Renal cortex interstitium (tissue), 11 donors: ENCODE data around the gene SERHL2. TPM values are rescaled to one million over a fixed set of nuclear protein-coding genes. Genes with fewer than 3 reads are reported as not detected.
"Not testable (repeated sequence)": the region's sequence is repeated elsewhere in the genome, so short reads cannot be mapped to it uniquely, and the experiment has no call there.

Experiments used
- DNase-seq, 11 donors: peaks; one replicate each; pipeline ENCODE4 v3.0.0-alpha.2; 2013; ENCODE audit warnings: low read depth in 9 of 11, low spot score in 4 of 11; ENCODE audit errors: extremely low read depth in 1 of 11
- polyA plus RNA-seq, 3 donors: library from polyadenylated mRNA; unstranded; fragments of 120-200 nt; gene quantifications; one replicate each; pipeline ENCODE4 v1.2.1, GENCODE V29; 2013; ENCODE audit not compliant: insufficient read length in 3 of 3

SERHL2 gene
- polyA plus RNA-seq, 3 donors, result 6.0 to 9.8 (median 6.6) TPM

DNA sequence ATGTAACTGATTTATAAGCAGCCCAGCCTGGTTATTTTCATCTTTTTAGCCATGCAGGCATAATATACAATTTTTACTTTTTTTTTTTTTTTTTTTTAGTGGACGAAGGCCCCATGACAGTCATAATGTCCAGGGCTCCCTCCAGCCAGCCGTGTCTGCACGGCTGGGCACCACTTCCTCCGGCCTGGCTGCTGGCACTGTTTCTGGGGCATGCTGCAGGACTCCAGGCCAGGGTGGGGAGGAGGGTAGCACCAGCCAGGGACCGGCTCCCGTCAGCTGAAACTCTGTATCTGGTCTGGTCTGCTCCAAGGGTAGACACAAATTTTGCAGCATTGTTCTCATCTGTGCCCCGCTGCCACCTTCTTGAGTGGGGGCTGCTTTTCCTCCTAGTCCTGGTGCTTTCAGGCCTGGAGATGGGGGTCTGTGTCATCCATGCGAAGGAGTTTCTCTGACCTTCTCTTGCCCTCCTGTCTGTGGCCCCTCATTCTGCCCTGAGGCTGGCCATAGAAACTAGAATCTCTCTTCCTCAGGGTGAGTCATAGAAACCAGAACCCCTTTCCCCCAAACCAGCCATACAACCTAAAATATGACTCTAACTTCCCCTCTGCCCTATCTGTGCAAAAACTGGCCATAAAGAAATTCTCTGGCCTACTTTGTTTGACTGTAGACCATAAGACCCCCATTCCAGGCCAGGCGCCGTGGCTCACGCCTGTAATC lies 25.0 kb upstream of the SERHL2 start:
- no peak for DNase-seq

DNA sequence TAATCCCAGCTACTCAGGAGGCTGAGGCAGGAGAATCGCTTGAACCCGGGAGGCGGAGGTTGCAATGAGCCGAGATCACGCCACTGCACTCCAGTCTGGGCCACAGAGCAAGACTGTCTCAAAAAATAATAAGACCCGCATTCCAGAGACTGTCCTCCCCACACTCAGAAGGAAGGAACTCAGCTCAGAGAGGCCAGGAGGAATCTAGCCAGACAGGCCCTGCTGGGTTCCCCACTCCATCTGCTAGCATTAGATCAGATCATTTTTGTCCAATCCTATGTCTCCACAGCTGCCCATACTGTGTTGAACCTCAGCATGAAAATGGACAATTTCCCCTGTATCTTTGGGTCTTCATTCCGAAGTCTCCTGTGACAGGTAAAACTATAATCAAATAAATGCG lies 24.3 kb upstream of the SERHL2 start:
- not testable (repeated sequence) for DNase-seq

DNA sequence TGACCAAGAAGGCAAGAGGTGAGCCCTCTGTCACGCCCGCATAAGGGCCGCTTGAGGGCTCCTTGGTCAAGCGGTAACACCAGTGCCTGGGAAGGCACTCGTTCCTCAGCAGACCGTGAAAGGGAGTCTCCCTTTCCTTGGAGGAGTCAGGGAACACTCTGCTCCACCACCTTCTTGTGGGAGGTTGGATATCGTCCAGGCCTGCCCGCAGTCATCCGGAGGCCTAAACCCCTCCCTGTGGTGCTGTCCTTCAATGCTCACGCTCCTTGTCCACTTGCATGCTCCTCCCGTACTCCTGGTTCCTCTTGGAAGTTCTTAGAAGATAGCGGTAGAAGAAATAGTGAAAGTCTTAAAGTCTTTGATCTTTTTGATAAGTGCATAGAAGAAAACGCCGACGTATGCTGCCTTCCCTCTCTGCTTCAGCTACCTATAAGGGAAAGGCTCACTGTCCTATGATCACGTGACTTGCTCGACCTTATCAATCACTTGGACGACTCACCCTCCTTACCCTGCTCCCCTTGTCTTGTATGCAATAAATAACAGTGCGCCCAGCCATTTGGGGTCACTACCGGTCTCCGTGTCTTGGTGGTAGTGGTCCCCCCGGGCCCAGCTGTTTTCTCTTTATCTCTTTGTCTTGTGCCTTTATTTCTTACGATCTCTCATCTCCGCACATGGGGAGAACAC lies 22.2 kb upstream of the SERHL2 start:
- not testable (repeated sequence) for DNase-seq

DNA sequence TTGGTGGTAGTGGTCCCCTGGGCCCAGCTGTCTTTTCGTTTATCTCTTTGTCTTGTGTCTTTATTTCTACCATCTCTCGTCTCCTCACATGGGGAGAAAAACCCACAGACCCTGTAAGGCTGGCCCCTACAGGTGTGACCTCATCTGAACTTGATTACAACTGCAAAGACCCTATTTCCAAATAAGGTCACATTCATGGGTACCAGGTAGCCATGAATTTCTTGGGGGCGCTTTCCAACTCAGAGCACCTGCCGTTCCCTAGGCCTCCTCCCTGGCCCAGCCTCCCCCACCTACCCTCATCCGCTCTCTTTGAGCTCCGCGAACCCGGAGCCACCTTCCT lies 20.1 kb upstream of the SERHL2 start:
- DNase-seq, result no peak

DNA sequence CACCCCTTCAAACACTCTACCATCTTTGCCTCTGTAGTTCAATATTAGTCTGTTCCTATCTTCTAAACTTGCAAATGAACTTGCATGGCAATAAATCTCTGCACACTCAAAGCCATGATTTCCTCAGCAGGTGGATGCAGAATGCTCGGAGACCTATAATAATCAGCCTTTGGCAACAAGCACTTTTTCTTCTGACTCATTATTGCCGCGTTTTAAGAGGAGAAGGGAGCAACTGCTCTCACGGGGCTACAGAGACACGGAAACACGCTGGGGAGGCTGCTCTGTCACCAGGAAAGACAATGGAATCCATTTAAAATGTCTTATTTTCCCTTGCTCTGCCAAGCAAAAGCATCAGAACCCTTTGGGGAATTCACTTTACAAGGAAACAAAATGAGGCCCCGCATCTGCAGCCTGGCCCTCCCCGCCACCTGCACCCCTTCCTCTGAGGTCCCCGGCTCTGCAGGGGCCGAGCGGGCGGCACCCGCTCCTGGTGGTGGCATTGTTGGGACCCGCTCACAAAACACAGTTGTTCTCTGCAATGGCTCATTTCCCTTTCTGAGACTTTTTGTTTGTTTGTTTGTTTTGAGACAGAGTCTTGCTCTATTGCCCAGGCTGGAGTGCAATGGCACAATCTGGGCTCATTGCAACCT lies 18.5 kb upstream of the SERHL2 start:
- not testable (repeated sequence) for DNase-seq

DNA sequence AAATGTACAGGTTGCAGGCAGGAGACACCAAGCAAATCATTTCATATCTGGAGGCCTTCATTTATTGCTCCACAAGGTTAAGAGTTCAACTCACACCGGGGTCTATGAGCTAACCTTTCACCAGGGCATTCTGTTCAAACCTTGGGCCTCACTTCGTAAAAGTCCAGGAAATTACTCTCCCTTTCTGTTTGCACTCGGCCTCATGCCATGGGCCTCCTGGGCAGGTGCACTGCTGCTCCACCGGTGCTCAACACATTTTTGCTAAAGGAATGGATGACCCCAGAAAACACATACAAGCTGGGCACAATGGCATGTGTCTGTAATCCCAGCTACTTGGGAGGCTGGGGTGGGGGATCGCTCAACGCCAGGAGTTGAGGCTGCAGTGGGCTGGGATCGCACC lies 17.6 kb upstream of the SERHL2 start:
- DNase-seq, result no peak

DNA sequence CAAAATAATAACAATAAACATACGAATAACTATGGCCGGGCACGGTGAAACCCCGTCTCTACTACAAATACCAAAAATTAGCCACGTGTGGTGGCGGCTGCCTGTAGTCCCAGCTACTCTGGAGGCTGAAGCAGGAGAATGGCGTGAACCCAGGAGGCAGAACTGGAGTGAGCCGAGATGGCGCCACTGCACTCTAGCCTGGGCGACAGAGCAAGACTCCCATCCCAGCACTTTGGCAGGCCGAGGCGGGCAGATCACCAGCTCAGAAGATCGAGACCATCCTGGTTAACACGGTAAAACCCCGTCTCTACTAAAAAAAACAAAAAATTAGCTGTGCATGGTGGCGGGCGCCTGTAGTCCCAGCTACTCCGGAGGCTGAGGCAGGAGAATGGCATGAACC lies 17.1 kb upstream of the SERHL2 start:
- not testable (repeated sequence) for DNase-seq

DNA sequence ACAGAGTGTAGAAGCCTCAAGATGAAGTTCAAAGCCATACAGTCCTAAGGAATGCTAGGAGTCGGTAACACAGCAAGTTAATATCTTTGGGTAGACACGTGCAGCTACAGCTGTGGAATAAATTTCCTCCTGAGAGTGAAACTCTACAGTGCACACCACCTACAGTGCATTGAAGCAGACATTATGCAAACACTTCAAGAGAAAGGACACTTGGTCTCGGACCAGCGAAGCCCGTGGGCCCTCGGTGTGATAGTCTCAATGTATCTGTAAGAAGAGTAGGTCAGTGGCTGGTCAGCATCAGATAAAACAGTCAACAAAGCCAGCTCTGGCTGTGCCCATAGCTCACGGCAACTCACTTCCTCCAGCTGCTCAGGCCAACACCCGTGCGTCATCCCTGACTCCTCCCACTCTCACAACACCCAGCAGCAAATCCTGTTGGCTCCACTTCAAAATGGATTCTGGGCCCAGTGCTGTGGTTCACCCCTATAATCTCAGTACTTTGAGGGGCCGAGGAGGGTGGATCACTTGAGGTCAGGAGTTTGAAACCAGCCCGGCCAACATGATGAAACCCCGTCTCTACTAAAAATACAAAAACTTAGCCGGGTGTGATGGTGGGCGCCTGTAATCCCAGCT lies 16.4 kb upstream of the SERHL2 start:
- DNase-seq, result not testable (repeated sequence)

- DNase-seq, result not testable (repeated sequence)
Observed at GRCh38 chr22:42539236-42539771, 14.5 kb upstream of the SERHL2 start.

GRCh38 chr22:42544686-42545085 lies 9.1 kb upstream of the SERHL2 start:
- DNase-seq, result no peak

DNA sequence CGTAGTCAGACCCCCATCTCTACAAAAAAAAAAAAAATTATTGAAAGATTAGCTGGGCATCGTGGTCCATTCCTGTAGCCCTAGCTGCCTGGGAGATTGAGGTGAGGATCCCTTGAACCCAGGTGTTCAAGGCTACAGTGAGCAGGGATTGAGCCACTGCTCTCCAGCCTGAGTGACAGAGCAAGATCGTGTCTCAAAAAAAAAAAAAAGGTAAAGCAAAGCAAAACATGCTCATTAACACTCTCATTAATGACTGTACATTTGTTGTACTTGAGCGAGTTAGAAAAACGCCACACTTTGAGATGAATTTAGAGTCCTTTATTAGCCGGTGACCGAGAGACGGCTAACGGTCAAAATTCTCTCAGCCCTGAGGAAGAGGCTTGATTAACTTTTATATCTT lies 6.2 kb upstream of the SERHL2 start:
- no peak for DNase-seq

DNA sequence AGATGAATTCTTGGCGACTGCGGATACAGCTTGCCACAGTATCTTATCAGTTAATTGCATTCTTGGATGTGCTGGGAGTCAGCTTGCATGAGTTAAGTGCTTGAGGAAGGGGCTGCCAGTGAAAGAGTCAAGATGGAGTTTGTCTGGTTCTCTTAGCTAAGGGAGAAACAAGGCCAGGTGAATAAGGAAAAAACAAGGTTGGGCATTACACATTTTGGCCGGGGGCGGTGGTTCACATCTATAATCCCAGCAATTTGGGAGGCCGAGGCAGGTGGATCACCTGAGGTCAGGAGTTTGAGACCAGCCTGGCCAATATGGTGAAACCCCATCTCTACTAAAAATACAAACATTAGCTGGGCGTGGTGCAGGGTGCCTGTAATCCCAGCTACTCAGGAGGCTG lies 5.6 kb upstream of the SERHL2 start:
- DNase-seq, result not testable (repeated sequence)

DNA sequence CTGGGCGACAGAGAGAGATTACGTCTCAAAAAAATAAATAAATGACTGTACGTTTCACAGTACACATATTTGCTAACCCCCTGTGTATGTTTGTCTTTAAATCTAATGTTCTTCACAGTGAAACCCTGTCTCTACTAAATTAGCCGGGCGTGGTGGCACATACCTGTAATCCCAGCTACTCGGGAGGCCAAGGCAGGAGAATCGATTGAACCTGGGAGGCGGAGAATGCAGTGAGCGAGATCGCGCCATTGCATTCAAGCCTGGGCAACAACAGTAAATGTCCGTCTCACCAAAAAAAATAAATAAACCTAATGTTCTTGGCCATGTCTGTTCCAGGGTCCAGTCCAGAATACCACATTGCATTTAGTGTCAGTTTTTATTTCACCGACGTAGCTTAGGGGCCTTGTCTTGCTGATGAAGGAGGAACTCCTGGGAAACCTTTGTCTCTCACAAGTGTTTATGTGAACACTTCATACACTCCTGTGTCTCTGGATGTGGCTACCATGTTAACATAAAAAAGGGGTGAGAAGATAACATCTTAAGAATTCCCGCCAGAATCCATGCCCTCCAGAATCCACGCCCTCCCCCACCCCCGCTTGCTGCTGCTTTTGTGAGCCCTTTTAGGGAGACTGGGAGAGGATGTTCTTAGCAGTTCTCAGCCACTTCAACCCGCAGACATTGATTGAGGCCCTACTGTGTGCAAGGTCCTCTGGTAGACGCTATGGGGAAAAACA lies 5.0 kb upstream of the SERHL2 start:
- no peak for DNase-seq

- peak in 1 of 11 donors; percentile 25 for DNase-seq
Observed at GRCh38 chr22:42549331-42550060, 4.3 kb upstream of the SERHL2 start.

- not testable (repeated sequence) for DNase-seq
Observed at GRCh38 chr22:42552294-42552647, 1.5 kb upstream of the SERHL2 start.

DNA sequence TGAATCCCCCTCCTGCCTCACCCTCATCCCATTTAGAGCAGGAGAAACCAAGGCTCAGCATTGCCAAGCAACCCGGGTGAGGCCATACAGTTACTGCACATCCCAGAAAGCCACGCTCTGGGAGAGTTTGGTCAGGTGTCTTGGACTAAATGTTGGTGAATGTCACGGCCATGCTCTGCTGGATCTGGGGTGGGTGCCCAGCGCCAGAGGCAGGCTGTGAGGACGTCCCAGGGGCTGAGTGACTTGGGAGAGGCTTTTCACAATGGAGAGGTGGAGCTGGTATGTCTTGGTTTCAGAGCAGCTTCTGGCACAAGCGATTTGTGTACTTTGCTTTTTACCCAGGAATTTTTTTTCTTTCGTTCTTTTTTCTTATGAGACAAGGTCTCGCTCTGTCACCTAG lies 6.6 kb downstream of the SERHL2 start:
- DNase-seq, result no peak

DNA sequence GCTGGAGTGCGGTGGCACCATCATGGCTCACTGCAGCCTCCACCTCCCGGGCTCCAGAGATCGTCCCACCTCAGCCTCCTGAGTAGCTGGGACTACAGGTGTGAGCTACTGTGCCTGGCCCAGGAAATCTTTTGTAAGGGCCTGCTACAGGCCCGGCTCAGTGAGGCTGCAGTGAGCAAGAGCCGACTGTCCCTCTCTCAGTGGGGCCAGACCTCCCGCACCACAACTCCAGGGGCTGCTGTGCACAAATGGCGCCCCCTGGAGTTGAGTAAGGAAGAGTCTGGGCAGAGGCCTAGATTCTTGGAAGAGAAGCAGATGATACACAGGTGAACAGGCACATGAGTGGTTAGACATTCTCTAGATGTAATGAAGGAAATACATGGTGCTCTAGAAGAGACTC lies 7.0 kb downstream of the SERHL2 start:
- DNase-seq, result no peak

- no peak for DNase-seq
Observed at GRCh38 chr22:42561856-42562255, 8.1 kb downstream of the SERHL2 start.
